Measurements from ENCODE around the gene CTCFL. TPM values are rescaled to one million over a fixed set of nuclear protein-coding genes. Genes with fewer than 3 reads are reported as not detected.

The CTCFL gene
- total RNA-seq, 1 donor from 2014 or later = not detected

Other genes starting within 250 kb of the CTCFL start
- not detected in 2 replicates for gene SPO11, start 195.3 kb downstream of the CTCFL start, total RNA-seq
- 22.4 and 61.1 TPM in 2 replicates for gene RAE1, start 173.9 kb downstream of the CTCFL start, total RNA-seq
- 13.0 and 14.8 TPM in 2 replicates for gene RBM38, start 133.7 kb downstream of the CTCFL start, total RNA-seq
- gene PCK1, start 36.0 kb upstream of the CTCFL start, total RNA-seq = 0.15 TPM in 1 of 2 replicates, not detected in the other
- gene ZBP1, start 95.3 kb upstream of the CTCFL start, total RNA-seq = 0.35 TPM in 1 of 2 replicates, not detected in the other
- gene PMEPA1, start 184.9 kb upstream of the CTCFL start, total RNA-seq = 99.2 and 159 TPM in 2 replicates

Data from renal cortical epithelial cell (primary cell).